Activated CD4-positive, alpha-beta T cell treated with anti-CD3 and anti-CD28 coated beads, Interleukin-10, Interleukin-2, amounts not matched to agents 100 ng/mL and 50 ng/mL, durations not matched to agents 16 hours and 8 hours (primary cell): ENCODE measurements around the gene SLC45A3.
"Not testable (repeated sequence)": the region's sequence is repeated elsewhere in the genome, so short reads cannot be mapped to it uniquely, and the experiment has no call there.

ENCODE experiments used
- DNase-seq: peaks from one replicate; pipeline ENCODE4 v3.0.0-alpha.2; 2020

The SLC45A3 gene

DNA sequence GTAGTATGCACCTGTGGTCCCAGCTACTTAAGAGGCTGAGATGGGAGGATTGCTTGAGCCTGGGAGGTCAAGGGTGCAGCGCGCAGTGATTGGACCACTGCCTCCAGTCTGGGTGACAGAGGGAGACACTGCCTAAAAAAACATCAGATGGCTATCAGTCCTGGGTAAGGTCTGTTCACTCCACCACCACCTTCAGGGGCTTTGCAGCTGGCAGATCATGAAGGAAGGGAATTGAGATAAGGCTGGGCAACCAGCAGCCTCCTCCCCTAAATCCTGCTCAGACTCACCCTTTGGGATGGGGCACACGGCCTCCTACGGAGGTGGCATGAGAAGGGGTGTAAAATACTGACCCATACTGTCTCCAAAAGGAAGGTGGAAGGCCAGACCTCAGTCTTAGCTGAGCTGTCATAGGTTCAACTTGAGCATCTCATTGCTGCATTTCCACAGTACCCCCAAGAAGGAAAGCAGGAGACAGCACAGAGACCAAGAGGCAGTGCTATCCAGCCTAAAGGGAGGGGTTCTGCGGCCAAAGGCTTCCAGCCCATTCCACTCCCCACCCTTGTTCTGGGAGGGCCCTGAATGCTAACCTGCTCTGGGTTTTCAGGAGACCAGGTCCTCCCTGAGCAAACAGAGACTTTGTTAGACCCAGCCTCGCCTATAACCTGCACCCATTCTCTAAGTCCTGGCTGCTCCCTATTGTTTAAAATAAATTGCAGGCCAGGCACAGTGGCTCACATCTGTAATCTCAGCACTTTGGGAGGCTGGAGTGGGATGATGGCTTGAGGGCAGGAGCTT, 13.7 kb downstream of the SLC45A3 start:
- DNase-seq, result no peak

DNA sequence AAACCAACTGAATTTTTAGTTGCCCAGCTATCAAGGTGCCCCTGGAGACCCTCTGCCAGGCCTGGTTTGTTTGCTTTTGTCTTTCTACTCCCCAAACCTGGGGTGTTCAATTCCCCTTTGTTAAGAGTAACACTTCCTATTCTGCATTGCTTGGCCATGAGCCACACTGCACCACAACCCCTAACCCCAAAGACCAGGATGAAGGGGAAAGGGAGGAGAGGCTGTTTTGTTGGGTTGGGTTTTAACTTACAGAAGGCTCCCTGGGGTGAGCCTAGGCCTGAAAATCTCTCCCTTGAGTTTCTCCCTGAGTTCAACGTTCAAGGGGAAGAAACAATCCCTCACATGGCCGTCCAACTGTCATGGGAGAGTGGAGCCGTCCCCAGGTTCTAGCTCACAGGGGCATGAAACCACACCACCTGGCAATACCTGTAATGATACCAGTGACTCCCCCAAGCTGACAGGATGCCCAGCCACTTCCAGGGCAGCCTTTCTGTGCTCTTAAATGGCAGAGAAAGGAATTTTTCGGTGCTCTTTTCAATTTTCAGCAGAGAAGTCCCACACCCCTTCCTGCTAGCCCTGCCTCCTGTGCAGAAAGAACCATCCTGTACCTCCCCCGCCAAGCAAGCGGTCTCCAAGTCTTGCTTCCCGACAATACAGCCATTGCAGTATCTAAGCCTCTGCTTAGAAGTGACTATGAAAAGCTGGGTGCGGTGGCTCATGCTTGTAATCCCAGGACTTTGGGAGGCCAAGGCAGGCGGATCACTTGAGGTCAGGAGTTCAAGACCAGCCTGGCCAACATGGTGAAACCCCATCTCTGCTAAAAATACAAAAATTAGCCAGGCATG, 14.9 kb downstream of the SLC45A3 start:
- no peak for DNase-seq

DNA sequence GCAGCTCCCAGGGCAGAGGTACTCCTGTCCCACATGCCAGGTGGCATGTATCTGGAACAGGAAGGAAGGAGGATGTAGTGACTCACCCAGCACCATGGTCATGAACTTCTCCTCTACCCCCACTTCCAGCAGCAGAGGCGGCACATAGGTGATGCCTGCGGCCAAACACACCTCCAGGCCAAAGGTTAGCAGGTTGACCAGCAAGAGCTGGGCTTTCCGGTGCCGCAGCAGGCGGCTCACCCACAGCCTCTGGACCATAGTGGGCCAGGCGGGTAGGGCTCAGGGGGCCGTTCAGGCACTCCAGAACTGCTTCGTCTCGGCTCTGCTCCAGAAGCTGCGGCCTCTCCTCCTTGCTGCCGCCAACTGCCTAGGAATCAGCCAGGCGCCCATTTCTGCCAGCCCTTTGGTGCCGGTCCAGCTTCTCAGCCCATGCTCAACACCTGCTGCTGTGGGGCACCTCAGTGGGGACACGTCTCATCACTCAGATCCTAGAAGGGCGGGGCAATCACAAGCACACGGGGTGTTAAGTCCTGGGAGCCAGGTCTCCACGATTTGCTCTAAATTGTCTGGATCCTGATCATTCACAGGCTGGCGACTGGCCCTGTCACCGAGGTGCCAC, 15.8 kb downstream of the SLC45A3 start:
- no peak for DNase-seq

DNA sequence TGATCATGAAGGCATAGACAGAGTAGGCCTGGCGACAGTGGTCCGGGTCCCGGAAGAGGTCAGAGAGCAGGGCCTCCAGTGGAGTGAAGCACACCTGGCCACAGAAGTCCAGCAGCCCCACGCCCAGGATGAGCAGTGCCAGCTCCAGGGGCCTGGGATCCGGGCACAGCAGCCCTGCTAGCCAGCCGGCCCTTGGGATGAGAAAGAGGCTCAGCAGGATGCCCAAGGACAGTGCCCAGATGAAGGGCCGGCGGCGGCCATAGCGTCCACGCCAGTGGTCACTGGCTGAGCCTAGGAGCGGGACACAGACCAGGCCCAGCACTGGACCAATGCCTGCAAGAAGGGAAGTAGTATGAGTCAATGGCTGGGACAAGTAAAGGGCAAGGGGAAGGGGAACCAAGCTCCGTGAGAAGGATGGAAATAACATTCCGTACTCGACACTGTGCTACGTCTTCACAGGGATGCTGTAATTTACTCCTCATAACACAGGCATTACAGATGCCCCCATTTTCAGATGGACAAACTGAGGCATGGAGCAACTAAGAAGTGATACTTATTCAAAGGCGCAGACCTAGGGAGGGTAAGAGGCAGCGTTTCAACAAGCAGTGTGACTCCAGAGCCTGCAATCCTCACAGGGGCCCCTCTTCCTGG, 16.9 kb downstream of the SLC45A3 start:
- no peak for DNase-seq

DNA sequence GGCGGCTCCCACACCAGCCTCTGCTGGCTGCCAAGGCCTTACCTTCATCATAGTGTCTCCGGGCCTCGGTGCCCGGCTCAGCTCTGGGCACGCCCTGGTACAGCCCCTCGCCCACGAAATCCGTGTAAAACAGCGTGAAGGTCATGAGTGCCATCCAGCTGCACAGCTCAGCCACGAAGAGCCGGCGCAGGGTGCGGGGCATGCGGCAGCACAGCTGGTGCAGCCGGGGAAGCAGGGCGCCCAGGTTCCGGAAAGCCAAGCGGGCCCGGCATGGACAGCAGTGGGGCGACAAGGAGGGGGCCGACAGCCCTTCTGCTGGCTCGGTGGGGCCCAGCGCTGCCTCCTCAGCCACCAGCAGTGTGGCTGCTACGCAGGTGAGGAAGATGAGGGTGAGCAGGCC, 17.5 kb downstream of the SLC45A3 start:
- DNase-seq, result no peak

DNA sequence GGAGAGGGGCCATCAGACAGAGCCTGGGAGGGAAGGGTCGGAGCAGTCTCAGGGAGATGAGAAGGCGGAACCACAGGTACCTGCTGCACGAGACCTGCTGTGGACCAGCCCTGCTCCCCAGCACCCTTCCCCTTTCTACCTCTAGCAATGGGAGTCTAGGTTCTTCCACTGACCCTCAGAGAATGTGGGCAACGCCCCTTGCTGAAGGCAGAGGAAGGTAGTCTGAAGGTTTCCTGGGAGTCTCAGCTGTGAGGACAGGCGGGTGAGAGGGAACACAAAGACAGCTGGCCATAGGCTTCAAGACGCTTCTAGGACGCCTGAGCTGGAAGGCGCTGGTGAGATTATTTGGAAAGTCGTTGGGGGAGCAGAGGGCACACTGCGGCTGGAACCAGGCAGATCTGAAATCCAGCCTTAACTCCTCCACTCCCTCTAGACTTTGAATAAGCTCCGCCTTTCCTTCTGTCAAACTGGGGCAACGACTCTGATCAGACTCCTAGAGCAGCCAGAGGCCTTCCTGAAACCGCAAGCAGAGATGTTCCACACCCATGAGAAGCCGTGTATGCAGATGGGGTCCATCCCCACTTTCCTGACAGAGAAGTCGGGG, 18.1 kb downstream of the SLC45A3 start:
- DNase-seq, result no peak

DNA sequence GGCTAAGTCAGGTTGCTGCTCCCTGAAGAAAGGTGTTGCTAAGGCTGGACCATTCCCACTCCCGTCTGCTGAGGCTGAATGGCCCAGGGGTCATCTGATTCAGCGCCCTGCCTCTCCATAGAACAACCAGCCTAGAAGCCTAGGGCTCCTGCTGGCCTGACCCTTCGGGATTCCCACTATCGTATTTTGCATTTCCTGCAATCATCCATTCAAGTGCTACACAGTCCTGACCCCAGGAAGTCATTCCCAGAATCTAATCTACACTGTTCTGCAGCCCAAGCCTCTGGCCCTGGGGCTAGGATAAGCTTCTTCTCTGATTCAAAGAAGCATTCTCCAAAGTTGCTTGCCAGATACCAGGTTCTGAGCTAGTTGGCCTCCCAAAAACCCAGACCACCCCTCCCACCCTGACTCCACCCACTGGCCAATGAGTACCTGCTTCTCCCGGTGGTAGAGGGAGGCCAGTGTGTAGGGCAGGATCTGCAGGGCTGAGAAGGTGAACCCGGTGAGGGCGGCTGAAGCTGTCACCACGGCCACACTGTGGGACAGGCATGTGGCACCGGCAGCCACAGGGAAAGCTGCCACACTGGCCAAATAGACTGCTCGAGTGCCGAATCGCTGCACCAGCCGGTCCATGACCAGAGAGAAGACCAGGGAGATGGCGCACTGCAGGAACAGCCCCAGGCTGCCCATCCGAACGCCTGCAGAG, 18.7 kb downstream of the SLC45A3 start:
- no peak for DNase-seq

DNA sequence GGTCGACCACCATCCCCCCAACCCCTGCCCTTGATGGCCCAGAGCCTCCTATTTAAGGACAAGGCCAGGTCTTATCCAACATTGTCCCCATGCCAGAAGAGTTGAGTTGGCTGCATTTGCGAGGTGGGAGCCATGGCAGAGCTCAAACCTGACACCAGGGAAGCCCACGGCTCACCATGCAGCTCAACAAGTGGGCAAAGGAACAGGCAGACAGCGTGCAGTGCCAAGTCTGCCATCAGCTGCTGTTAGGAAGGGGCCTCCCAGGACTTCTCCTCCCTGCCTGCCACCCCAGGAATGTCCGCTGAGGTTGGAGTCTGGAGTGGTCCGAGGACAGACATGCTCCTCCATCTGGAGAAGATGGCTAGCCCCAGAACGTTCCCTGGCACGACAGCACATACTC, 19.9 kb downstream of the SLC45A3 start:
- no peak for DNase-seq

DNA sequence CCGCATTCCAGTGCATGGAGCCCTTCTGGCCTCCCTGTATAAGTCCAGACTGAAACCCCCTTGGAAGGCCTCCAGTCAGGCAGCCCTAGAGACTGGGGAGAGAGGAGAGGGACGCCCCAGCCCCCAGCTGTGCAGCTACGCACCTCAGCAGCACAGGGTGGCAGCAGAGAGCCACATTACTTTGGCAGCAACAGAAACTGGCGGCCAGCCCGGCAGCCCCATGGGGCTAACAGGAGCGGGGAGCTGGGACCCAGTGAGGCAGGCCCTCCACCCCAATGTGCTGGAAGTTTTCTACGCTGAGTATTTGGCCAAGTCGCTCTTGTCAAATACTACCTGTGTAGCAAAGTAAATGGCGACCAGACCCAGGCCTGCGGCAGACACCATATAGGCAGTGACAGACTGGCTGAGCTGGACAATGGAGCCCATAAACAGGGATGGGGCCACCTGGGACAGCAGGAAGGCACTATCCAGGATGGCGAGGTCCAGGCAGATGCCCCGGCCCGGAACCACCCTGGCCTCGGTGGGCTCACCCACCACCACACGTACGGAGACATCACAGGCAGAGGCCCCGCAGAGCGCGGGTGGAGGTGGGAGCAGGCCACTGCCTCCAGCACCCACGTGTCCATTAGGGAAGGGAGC, 21.2 kb downstream of the SLC45A3 start:
- DNase-seq, result peak; percentile 76

DNA sequence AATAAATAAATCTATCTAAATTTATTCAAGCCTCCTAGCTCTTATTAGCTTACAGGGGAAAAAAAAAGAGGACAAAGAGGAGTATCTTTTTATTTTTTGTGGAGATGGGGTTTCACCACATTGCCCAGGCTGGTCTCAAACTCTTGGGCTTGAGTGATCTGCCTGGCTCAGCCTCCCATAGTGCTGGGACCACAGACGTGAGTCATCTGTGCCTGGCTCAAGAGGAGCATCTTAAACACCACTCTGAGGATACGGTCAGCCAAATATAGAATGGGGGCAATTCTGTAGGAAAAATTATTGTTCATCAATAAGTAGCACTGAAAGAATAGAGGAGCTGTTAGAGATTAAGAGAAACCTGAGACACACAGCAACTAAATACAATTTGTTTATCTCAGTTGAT, 24.1 kb downstream of the SLC45A3 start:
- DNase-seq, result no peak

DNA sequence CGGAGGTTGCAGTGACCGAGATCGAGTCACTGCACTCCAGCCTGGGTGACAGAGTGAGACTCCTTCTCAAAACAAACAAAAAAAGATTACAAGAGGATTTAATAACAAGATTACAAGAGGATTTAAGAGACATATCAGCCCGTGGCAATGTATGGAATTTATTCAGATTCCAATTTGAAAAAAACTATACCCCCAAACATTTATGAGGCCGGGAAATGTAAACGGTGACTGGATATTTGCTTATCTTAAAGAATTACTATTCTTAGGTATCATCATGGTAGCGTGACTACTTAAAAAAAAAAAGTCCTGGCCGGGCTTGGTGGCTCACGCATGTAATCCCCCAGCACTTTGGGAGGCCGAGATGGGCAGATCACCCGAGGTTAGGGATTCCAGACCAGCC, 27.3 kb downstream of the SLC45A3 start:
- DNase-seq, result no peak

DNA sequence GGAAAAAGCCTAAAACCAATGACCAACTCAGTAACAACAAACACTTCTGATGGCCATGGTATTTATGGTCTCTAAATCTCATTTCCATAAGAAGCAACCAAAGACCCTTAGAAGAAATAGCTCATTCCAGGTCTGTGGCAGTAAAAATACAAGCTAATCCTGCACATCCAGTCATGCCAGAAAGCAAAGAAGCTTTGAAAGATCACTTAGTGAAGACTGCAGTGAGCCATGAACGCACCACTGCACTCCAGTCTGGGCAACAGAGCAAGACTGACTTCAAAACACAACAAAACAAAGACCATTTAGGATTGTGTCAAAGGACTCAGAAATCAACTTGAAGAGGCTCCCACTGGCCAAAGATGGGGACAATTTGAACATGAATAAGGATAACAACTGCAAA, 30.1 kb downstream of the SLC45A3 start:
- DNase-seq, result no peak

DNA sequence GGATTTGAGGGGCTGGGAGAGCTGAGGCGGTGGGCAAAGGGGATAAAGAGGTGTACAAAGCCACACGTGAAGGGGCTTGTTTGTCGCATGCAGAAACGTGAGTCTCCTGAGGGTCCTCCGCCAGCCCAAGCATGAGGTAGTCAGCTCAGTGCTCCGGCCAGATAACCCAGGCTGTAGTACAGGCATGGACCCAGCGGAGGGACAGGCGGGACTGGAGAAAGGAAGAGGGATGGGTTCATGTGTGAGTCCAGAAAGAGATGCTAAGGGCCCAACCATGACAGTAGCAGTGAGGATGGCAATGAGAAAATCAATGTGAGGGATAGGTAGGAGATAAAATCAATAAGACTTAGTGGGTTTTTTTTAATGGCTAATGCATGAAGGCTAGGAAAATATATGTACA, 34.8 kb downstream of the SLC45A3 start:
- no peak for DNase-seq

DNA sequence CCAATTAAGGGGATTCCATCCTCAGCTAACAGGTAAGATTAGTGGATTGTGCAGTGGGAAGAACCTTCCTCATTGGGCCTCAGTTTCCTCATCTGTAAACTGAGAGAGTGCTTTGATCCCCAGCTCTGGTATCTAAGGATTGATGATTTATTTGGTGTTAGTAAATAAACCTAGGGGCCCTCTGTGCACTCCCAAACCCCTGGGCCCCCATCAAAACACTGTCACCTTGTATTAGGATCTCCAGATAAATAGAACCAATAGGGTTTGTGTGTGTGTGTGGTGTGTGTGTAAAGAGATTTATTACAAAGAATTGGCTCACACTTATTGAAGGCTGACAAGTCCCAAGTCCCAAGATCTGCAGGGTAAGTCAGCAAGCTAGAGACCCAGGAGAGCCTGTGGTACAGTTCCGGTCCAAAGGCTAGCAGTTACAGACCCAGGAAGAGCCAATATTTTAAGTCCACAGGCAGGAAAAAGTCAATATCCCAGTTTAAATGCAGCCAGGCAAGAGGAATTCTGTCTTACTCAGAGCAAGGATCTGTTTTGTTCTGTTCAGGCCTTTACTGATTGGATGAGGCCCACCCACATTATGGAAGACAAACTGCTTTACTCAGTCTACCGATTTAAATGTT, 37.5 kb downstream of the SLC45A3 start:
- no peak for DNase-seq

DNA sequence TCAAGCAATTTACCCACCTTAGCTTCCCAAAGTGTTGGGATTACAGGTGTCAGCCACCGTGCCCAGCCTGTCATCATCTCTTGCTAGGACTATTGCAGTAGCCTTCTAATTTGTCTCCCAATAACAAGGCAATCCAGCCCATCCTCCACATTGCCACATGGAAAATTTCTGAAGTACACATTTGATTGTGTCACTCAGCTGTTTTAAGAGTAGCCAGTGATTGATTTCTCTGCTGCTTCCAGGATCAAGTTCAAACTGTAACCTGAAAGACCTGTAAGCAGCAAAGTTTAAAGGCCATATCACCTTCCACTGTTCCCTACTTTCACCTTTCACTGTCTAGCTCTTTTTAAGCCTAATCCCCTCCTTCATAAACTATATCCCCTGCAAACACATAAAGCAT, 40.7 kb downstream of the SLC45A3 start:
- no peak for DNase-seq

DNA sequence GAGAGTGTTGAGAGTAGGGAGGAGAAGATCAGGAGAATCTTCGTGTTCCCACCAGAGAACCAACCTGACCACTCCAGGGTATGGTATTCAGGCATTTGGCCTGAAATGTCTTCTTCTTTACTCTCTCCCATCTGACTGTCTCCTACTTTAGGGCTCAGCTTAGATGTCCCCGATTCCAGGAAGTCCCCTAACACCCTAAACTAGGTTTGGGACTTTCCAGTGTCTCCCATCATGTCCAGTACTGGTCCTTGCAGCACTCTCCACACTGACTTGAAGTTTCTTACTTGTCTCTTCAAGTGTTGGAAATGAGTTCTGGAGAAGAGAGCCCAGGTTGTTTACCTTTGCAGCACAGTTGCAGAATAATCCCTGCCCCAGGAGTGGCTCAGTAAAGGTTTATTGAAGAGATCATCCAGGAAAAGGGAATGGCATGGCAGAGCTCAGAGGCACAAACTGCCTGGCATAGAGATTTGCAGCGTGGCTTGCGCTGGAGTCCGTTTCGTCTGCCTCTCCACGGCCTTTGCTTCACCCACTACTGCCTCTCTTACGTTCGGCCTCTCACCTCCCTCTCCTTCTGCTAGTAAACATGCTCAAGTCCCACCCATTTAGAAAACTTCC, 42.3 kb downstream of the SLC45A3 start:
- no peak for DNase-seq

DNA sequence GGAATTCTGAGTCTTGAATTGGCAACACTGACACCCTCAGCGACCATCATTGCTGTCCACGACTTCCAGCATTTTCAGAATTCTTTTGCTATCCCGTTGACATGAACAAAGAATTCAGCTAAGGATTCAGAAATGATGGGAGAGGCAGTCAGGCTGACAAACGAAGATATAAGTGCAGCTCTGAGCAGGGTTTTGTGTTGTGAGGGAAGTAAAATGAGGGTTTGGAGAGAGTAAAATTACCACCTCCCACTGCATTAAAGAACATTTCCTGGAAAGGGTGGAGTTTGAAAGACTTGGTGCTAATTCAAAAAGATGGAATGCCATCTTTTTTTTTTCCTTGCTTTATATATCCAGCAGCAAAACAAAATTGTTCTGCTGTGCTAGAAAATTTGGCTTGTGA, 43.6 kb downstream of the SLC45A3 start:
- no peak for DNase-seq

DNA sequence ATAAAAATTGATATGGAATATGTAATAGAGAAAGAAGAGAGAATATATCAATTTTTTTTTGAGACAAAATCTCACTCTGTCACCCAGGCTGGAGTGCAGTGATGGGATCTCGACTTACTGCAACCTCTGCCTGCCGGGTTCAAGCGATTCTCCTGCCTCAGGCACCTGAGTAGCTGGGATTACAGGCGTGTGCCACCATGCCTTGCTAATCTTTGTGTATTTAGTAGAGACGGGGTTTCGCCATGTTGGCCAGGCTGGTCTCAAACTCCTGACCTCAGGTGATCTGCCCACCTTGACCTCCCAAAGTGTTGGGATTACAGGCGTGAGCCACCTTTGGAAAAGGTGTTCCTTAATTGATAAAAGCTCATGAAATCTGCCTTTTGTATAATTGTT, 44.2 kb downstream of the SLC45A3 start:
- not testable (repeated sequence) for DNase-seq

DNA sequence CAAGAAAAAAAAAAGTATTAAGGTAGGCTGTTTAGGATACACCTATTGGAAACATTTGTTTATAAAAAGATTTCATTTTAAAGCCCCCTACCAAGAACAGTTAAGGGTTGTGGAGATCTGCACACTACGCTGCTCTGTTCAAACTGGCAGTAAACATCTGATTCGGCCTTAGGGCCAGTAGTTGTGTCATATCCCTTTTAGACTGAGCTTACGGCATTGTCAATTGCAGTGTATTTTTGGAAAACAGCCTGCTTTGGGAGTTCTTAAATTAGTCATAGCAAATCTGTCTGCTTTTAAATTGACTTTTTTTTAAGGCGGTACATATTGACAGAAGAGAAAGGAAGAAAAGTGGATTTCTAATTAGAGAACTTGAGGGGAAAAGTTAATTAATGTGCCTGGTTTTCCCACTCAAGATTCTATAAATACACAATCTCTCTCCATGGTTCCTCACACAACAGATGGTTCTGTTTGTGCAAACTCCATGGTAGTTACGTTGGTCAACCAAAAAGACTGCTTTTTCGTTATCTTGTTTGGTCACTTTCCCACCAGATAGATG, 46.8 kb downstream of the SLC45A3 start:
- DNase-seq, result no peak

DNA sequence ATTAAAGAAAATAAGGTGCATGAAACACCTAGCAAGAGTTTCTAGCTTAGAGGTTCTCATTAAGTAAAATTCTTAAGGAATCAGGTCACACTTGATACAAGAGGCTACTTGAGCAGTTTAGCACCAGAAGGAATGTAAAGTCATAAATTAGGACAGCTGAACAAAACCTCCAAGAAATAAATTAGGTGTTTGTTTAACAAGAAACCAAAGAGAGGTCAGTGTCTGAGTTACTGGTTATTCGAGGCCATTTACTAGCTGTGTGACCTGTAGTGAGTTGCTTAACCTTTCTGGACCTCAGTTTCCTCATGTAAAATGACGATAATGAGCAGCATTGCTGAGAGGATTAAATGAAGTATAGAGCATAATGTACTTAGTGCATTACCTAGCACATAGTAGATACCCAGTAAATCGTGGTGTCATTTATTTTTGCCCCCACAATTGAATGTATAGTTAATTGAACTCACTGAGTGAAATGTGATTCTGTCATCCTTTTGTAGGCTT, 47.6 kb downstream of the SLC45A3 start:
- no peak for DNase-seq
